HG02588 (cell line): ENCODE results near the gene RARG.

Source experiments
- ATAC-seq: cut with Tn5 transposase; IDR thresholded peaks from one replicate; pipeline ENCODE4 v1.9.1; 2021; ENCODE audit warnings: mild to moderate bottlenecking, moderate library complexity; ENCODE audit not compliant: unreplicated experiment

Gene RARG

GRCh38 chr12:53224061-53224896 is 7.7 kb downstream of the RARG start:
- ATAC-seq: no peak

GRCh38 chr12:53223389-53224060 is 8.5 kb downstream of the RARG start:
- no peak for ATAC-seq

GRCh38 chr12:53222806-53223261 is 9.2 kb downstream of the RARG start:
- no peak for ATAC-seq

GRCh38 chr12:53222170-53222721 is 9.8 kb downstream of the RARG start:
- ATAC-seq: no peak

GRCh38 chr12:53221203-53222080 is 10.6 kb downstream of the RARG start:
- ATAC-seq: peak; percentile 32

- ATAC-seq: peak; percentile 43
These were observed 11.3 kb downstream of the RARG start for GRCh38 chr12:53220694-53221202.

GRCh38 chr12:53219956-53220693 is 11.9 kb downstream of the RARG start:
- peak; percentile 23 for ATAC-seq

- ATAC-seq: peak; percentile 15
These were observed 12.6 kb downstream of the RARG start for GRCh38 chr12:53219292-53219955.

- ATAC-seq: no peak
These were observed 13.3 kb downstream of the RARG start for GRCh38 chr12:53218551-53219291.

GRCh38 chr12:53217931-53218307 is 14.1 kb downstream of the RARG start:
- no peak for ATAC-seq

GRCh38 chr12:53217051-53217930 is 14.7 kb downstream of the RARG start:
- no peak for ATAC-seq

- no peak for ATAC-seq
These were observed 16.5 kb downstream of the RARG start for GRCh38 chr12:53215497-53215896.

GRCh38 chr12:53214687-53215455 is 17.1 kb downstream of the RARG start:
- ATAC-seq: no peak

GRCh38 chr12:53214221-53214620 is 17.8 kb downstream of the RARG start:
- no peak for ATAC-seq

- no peak for ATAC-seq
These were observed 18.7 kb downstream of the RARG start for GRCh38 chr12:53213348-53213747.

- no peak for ATAC-seq
These were observed 19.1 kb downstream of the RARG start for GRCh38 chr12:53212931-53213330.
